22Rv1 (cell line): ENCODE measurements around the gene TNFSF13B.

Experiments
- CTCF ChIP-seq: fragments of 450-650 bp; IDR thresholded peaks from 2 replicates; pipeline ENCODE4 v1.5.1; 2017; ENCODE audit warnings: mild to moderate bottlenecking
- ZFX ChIP-seq: fragments of 450-650 bp; IDR thresholded peaks from 2 replicates; pipeline ENCODE4 v1.6.1; 2017; ENCODE audit warnings: antibody characterized with exemption, borderline replicate concordance

GRCh38 chr13:108226184-108226583 is 43.3 kb upstream of the TNFSF13B start:
- TF ChIP-seq CTCF (no peak), ZFX (no peak)
